NCI-H226 (cell line): Measurements from ENCODE around the gene CCDC43.
"Not testable (repeated sequence)": the region's sequence is repeated elsewhere in the genome, so short reads cannot be mapped to it uniquely, and the experiment has no call there.

ENCODE experiments used
- DNase-seq: peaks from one replicate; pipeline ENCODE4 v3.0.0-alpha.2; 2015

Gene CCDC43, protein sequence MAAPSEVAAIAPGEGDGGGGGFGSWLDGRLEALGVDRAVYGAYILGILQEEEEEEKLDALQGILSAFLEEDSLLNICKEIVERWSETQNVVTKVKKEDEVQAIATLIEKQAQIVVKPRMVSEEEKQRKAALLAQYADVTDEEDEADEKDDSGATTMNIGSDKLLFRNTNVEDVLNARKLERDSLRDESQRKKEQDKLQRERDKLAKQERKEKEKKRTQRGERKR

DNA sequence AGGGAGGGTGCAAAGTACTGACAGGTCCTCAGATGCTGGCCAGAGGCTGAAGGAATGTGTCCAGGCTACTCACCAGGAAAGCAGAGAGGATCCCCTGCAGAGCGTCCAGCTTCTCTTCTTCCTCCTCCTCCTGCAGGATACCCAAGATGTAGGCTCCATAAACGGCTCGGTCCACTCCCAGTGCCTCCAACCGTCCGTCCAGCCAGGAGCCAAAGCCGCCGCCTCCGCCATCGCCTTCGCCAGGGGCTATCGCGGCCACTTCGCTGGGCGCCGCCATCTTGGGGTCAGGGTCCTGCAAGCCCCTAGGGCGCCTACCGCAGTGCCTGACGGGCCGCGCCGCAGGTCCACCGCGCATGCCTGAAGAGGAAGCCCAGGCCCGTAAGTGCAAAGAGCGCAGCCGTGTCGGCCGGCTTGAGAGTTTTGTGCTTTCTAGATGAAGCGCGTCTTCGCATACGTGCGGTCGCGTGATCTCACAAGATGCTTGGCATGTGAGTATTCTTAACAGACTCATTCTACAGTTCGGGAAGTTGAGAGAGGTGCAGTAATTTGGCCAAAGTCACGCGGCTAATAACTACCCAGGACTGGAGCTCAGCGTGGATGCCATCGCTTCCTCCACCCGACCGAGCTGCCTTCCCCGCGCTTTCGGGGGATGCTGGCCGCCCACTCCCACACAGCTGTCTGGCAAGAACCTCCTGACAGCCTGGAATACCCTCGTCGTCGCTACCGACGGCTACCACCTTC is at the start of gene CCDC43:
Gene CCDC43 (minus strand): TSS at position 300 of the 741 bp plus-strand sequence. CDS start 23 bp downstream, at position 277.
- peak; percentile 96 for DNase-seq

DNA sequence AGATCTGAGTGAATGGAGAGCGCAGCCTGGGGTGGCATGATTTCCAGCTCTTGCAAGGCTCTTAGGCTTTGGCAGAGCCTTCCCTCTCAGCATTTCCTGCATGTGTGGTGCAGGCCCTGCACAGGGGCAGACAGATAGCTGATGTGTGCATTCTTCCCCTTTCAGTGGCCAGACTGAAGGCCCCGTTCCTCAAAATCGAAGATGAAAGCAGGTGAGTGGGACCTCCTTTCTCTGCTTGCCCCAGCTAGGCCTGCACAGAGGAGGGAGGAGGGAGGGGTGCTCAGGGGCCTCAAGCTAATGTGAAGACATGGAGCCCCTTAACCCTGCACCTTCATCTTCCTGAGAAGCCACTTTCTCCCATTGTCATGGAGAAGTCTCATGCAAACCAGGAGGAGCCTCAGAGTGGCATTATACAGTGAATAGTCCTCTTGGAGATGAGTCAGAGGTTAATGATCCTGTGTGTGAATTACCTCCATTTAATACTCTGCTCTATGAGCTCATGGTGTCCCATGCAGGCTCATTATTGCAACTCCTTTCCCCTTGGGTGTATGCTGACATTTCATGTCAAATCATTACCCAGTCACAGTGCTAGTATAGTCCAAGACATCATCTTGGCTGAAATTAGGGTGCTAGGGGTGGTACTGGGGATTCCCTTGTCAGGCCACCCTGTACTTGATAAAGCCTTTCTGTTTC is 48.8 kb upstream of the CCDC43 start:
- no peak for DNase-seq

DNA sequence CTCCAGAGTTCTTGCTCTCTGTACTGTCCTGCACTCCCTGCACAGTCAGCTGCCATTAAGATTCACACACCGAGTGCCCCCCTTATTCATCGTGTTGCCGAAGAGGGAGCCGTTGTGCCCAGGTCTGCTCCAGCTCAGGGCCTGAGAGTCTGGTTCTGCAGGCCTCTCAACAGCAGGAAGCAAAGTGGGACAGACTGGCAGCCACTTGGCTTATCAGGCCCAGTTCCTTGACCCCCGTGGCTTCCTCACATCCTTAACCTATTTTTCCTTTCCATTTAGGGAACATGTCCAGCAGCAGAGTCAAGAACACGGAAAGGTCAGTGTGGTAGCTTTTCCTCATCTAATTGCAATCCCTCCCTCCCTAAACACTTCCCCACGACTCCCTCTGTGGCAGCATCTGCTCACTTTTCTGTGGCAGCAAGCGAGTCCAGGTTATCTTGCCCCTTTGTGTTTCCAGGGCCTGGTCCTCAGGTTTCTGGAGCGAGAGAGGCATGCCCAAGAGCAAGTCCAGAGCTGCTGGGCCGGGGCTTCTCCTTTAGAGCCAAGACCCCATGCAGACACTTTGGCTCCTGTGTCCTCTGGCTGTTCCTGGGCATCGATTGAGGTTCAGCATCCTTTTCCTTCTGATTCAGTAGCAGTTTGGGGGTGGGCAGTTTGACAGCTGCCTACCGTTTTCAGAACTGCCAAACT is 47.1 kb upstream of the CCDC43 start:
- no peak for DNase-seq

DNA sequence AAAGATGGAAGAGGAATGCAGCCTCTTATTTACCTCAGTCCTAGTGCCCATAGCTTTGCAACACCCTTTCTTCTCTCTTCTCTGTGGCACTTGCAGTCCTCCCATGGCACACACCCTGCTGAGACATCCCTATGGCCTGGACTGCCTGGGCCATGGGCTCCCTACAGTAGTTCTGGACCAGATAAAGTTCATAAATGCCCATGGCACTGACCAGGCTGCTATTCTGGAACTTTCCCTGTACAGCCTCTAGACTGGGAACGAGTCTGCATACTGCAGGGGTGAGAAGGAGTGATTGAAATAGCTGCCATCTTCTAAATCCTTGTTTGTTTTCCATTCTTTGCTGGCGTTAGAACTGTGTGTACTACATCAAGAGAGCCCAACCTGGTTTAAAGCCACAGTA is 44.7 kb upstream of the CCDC43 start:
- no peak for DNase-seq

DNA sequence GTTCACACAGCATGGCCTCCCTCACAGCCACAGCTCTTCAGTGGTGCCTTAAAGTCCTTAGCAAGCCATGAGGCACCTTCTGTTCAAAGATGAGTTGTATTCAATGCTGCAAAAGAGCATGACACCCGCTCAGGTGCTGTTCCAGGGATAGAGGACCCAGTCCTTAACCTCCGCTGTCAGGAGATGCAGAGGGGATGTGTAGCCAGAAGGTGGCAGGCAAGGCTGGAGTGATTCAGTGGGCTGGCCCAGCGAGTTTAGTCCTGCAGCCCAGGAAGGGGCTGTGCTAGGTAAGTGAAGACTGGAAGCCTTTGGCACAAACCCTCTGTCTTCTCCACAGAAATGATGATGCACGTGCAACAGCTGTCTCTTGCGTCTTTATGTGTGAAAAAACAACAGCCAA is 44.2 kb upstream of the CCDC43 start:
- DNase-seq: no peak

DNA sequence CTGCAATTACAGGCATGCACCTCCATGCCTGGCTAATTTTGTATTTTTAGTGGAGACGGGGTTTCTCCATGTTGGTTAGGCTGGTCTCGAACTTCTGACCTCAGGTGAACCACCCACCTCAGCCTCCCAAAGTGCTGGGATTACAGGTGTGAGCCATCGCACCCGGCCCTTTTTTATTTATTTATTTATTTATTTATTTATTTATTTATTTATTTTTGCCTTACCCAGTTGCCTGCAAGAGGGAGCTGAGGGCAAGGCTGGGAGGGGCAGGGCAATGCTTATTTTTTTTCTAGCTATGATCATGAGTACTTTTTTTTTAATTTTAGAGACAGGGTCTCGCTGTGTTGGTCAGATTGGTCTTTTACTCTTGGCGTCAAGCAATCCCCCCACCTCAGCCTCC is 36.5 kb upstream of the CCDC43 start:
- DNase-seq: not testable (repeated sequence)

DNA sequence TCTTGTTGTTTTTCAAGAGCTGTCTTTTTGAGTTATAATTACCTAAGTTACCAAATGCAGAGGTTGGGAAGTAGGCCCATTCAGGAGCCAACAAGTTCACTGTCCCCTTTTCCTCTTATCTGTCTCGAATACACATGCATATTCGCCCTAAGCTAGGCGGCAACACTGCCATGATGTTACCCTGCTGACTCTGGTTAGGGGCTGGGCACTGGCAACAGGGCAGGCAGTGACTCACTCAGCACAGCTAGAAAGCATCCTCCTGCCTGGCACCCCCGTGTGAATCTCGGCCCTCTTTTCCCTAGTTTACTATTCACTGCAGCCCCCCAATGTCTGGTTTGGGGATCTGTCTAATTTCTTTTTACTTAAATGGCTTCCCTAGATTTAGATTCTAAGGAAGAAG is 32.7 kb upstream of the CCDC43 start:
- DNase-seq: no peak

DNA sequence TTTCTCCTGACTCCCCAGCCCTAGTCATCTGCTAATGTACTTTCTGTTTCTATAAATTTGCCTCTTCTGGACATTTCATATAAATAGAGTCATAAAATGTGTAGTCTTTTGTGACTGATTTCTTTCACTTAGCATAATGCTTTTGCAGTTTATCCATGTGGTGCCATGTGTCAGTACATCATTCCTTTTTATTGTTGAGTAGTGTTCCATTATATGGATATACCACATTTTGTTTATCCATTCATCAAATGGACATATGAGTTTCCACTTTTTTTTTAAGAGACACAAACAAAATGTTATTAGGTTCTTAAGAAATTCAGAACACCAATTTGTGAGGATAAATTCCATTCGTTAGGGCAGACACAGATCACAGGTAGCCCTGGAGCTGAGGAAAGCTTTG is 29.9 kb upstream of the CCDC43 start:
- DNase-seq: no peak

DNA sequence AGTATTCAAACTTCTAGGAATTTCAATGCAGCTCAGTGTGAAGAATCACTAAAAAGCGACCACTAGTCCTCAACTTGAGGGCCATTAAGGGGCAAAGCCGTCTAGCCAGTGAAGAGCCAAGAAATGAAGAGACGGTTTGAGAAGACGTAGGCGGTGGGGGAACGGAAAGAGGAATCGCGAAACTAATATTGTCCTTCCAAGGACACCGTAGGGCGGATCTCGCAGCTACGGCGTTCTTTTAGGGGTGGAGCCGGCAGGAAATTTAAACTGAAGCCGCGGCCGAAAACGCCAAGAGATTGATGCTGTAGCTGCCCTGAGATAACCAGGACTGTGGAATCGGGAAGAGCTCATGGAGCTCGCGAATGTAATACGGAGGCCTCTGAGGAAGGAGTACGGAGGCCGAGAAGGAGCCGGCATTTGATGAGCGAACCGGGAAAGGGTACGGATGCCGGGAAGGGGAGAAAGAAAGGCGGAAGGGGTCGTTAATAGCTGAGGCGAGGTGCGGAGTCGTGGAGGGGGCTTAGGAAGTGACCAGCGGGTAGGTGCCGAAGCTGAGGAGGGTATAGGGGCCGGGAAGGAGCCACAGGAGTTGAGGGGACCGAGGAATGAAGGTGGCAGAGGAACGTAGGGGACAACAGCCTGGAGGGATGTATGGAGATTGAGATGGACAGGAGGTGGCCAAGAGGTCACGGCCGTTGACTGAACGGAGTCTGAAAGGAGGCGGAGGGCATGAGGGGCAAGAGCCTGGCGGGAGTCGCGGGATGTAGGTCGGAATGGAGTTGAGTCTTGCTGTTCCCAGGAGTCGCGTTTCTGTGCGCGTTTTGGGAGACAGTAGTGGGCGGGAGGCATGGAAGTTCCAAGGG is 19.1 kb upstream of the CCDC43 start, which contains the start of gene DBF4B:
Gene DBF4B (plus strand): TSS at position 265 of the 863 bp plus-strand sequence. CDS start 156 bp downstream, at position 421.
- DNase-seq: peak; percentile 87

DNA sequence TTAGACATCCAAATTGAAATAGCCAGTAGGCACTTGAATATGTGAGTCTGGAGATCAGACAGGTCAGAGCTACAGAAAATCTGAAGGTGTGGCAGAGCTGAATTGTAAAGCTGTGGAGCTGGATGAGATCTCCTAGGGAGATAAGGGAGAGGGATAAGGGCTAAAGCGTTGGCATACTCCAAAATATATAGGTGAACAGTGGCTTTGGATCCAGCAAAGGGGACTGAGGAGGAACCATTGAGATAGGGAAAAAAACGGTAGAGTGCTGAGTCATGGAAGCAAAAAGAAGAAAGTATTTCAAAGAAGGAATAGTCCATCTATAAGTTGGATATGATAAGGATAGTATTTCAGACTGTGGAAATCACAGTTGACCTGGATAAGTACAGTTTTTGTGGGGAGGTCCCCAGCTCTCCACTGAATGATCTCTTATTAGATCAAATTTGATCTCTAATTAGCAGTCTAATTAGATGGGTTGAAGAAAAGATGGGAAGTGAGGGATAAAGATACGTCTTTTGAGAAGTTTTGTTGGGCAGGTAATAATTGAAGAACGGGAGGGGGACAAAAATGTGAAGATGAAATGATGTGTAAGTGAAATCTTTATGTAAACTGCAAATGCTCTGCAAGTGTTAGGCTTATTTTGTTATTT is 18.3 kb upstream of the CCDC43 start:
- no peak for DNase-seq

DNA sequence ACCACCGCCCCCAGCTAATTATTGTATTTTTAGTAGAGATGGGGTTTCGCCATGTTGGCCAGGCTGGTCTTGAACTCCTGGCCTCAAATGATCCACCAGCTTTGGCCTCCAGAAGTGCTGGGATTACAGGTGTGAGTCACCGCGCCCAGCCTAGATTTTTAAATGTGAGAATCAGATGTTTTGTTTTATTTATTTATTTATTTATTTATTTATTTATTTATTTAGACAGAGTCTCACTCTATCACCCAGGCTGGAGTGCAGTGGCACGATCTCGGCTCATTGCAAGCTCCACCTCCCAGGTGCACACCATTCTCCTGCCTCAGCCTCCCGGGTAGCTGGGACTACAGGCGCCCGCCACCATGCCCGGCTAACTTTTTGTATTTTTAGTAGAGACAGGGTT is 10.7 kb upstream of the CCDC43 start:
- not testable (repeated sequence) for DNase-seq

DNA sequence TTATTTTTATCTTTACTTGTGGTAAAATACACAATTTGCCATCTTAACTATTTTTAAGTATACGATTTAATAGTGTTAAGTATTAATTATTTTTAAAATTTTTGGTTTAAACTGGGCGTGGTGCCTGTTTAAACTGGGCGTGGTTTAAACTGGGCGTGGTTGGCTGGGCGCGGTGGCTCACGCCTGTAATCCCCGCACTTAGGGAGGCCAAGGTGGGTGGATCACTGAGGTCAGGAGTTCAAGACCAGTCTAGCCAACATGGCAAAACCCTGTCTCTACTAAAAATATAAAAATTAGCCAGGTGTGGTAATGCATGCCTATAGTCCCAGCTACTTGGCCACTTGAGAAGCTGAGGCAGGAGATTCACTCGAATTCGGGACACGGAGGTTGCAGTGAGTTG is 4.0 kb upstream of the CCDC43 start:
- no peak for DNase-seq

DNA sequence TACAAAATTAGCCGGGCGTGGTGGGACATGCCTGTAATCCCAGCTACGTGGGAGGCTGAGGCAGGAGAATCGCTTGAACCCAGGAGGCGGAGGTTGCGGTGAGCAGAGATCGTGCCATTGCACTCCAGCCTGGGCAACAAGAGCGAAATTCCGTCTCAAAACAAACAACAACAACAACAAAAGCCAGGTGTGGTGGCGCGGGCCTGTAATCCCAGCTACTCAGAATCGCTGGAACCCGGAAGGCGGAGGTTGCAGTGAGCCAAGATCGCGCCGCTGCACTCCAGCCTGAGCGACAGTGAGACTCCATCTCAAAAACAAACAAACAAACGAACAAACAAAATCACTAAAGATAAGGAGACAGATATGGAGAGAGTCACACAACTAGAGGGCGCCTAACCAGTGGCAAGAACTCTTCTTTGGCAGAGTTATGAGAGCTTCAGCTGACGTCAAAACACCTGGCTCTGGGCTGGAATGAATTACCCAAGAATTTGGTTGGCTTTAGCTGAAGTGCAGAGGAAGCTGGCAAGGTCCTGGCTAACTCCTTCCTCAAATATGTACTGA is 1.2 kb upstream of the CCDC43 start:
- peak; percentile 21 for DNase-seq

DNA sequence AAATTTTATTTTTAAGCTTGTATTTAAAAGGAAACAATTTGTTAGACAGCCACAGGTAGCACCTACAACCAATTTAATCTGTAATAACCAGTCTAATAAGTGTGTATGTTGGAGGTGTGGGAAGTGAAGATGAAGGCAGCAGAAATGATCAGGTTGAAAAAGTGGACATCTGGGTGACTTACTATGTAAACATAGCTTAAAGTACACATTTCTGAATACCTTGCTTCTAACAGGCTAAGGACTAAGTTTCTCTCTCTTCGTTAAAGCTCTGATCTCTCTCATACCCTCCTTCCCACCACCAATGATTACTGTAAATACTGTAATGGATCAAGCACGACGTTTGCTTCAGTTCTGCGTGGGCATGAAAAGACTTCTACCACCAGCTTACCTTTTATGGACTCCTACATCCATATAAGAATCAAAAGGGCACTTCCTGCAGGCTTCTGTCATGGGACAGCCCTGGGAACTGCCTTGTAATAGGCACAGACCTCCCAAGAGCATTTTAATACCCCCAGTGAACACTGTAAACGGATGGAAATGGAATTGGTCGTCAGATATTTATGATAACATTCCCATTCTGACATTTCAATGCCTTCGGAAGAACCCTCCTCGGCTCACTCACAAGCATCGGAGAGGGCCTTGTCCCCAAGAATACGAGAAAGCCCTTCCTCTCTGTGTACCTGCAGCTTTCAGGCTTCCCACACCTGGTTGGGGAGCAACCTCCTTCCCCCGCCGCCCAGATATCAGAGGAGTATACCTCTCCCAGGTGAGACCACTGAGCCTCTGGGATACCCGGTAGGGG is 700 bp downstream of the CCDC43 start:
- no peak for DNase-seq

DNA sequence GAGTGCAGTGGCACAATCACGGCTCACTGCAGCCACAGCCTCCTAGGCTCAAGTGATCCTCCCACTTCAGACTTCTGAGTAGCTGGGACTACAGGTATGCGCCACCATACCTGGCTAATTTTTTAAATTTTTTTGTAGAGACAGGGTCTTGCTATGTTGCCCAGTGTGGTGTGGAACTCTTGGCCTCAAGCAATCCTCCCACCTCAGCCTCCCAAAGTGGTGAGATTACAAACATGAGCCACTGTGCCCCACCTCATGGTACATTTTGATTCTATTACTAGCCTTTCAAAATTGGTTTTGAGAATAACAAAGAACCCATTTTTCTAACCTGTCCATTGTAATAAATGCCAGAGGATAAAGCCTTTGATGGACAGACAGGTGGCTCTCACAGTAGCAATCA is 1.4 kb downstream of the CCDC43 start:
- no peak for DNase-seq

DNA sequence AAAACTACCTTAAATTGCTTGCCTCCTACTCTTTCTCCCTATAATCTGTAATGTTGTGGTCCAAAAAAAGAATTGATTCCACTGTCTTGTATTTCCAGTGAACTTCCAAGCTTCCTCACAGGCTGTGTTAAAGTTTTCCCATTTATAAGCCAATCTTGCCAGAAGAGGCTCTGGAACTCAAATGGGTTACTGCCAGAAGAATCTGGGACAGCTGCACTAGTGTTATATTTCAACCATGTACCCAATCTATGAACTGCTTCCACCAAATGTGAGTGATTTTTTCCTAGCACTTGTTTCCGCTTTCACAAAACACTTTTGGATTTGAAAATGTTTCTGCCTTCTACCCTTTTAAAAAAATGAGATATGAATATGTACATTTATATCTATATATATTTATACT is 1.8 kb downstream of the CCDC43 start:
- DNase-seq: no peak

DNA sequence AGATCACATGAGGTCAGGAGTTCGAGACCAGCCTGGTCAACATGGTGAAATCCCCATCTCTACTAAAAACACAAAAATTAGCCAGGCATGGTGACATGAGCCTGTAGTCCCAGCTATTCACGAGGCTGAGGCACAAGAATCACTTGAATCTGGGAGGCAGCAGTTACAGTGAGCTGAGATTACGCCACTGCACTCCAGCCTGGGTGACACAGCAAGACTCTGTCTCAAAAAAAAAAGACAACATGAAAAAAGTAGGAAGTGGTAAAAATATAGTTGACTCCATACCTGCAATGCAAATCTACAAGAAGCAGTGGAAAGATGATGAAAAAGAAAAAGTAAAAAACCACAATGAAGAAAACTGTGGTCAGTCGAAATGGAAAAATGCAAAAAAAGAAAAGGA is 6.3 kb downstream of the CCDC43 start:
- not testable (repeated sequence) for DNase-seq

DNA sequence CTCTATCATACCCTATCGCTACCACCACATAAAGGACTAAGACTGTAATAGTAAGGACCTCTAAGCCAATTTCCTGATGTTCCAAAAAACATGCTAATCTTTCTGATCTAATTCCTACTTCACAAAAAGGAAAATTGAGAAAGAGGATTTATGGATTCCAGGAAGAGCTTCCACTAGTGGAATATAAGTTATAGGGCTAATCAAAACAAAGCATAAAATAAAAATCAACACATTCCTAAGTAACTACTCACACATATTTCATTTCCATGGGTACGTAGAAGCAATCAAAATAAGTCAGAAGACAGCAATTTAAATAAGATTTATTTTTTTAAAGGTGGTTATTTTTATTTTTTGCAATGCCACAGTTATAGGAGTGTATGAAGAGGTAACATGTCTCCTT is 12.4 kb downstream of the CCDC43 start:
- peak; percentile 8 for DNase-seq

DNA sequence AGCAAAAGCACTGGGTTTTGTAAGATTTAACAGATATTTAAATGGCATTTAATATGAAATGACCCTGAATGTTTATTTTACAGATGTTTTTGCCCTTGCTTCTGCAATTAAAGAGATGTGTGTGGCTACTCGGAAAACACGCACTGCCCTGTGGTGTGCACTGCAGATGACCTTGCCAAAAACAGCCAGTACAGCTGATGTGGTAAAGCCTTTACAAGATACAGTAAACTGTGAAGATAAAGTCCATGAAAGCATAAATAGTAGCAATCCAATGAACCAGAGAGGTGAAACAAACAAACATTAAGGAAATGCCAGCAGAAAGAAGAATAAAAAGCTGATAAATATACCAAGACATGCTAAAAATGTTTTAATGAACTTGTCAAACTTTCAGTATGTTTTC is 15.7 kb downstream of the CCDC43 start:
- DNase-seq: no peak

DNA sequence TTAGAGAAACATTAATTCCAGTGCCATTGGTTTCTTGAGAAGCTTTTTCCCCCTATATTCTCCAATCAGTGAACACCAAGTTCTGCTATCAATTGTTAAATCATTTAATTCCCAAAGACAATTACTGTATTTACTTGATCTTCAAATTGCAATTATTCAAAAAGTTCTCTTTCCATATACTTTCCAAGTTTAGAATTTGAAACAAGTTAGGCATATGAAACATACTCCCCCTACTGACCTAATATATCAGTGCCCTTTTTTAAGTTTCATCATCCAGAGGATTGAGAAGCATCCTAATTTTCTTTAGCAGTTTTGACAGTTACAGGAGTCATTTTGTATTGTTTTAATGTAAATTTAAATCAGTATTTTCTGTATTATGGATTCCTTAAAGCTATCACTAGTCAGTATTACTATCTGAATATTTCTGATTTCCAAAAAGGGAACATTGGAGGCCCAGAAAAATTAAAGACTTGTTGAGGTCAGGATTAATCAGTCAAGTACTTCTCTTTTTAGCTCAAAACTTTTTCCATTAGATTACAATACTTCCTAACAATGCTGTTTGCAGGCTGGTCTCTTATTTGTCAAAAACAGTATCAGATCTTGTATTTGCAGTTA is 17.0 kb downstream of the CCDC43 start:
- DNase-seq: no peak
